Dendritic cell treated with granulocyte-macrophage colony-stimulating factor and Interleukin-4, amounts not matched to agents 40 ng/mL and 50 ng/mL, for 4 days (primary cell): ENCODE data around the gene OR10A3.

ENCODE experiments used
- H3K27ac Mint-ChIP-seq: one replicate; pipeline ENCODE4 v1.8.0; 2022; ENCODE audit warnings: mild to moderate bottlenecking, mixed read lengths
- H3K27me3 Mint-ChIP-seq: one replicate; pipeline ENCODE4 v1.8.0; 2022; ENCODE audit warnings: mild to moderate bottlenecking, mixed read lengths
- H3K36me3 Mint-ChIP-seq: one replicate; pipeline ENCODE4 v1.8.0; 2022; ENCODE audit warnings: low read depth, mixed read lengths
- H3K4me1 Mint-ChIP-seq: one replicate; pipeline ENCODE4 v1.8.0; 2022; ENCODE audit warnings: low read depth, mixed read lengths
- H3K4me3 Mint-ChIP-seq: one replicate; pipeline ENCODE4 v1.8.0; 2022; ENCODE audit warnings: mild to moderate bottlenecking, moderate library complexity, mixed read lengths
- H3K9me3 Mint-ChIP-seq: one replicate; pipeline ENCODE4 v1.8.0; 2022; ENCODE audit warnings: mixed read lengths
- intact Hi-C: fragments of 100-400 bp; cut with micrococcal nuclease; formaldehyde crosslinking; loops from one replicate; pipeline ENCODE4 v1.15.0; 2022

OR10A3 gene

DNA sequence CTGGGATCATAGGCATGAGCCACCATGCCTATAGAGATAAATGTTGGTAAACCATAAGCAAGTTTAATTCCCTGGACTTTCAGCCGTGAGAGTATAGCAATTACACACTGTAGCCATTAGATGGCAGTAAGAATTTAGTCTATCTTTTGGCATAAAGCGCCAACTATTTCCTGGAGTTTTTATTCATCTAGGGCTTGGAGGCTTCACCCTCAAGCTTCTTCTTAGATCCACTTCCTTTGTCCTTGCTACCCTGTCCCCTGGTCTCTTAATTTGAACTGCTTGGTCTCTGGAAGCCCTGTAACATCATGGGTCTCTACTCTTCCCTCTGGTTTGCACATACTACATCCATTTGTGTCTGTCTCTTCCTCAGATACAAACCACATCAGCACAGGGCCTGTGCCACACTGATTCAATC is 48.7 kb downstream of the OR10A3 start:
- intact Hi-C loops, result loop anchor here (2.0 to 10.0 kb wide), 2 partner anchors 94 to 202 kb away; partner anchors contain the start of gene EIF3F
- H3K27me3 Mint-ChIP-seq, result peaks cover 18% of the 10 kb centered on the region
- no peaks in the 10 kb centered on the region for H3K4me1 Mint-ChIP-seq

DNA sequence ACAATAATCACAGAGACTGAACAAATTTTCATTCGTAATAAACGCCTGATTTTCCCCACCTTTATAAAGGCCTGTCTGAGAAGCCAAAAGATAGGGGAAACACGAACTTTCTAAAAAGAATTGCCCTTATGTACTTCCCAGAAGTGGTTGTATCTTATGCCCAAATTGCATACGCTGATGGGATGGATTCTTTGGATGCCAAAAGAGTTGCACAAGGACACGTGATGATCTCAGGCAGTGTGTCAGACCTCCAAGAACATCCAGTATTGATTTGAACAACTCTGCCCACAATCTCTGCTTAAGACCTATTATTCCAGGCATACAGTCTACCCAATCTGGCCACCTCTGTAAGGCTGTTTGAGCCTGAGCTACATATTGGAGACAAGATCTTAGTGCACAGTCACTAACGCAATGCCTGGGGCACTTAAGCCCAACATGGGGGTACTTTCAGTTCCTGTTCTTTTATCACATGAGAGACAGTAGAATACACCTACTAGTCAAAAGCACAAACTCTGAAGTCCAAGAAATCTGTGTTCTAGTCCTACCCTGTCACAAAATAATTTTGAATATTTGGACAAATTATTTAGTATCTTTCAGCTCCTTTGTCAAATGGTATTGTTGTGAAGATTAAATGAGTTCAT is 49.3 kb downstream of the OR10A3 start:
- Mint-ChIP-seq H3K27ac (no peak overlapping the region), H3K36me3 (no peaks in the 10 kb centered on the region), H3K4me1 (no peaks in the 10 kb centered on the region), H3K4me3 (no peak overlapping the region), H3K9me3 (no peaks in the 10 kb centered on the region), H3K27me3 (peaks cover 19% of the 10 kb centered on the region)
- intact Hi-C loops, result loop anchor here (2.0 to 10.0 kb wide), 2 partner anchors 95 to 203 kb away; partner anchors contain the start of gene EIF3F

More for the DNA sequence above, 48.7 kb downstream of the OR10A3 start:
- Mint-ChIP-seq H3K4me3 (no peak overlapping the region), H3K9me3 (no peaks in the 10 kb centered on the region), H3K27ac (no peak overlapping the region), H3K36me3 (no peaks in the 10 kb centered on the region)

DNA sequence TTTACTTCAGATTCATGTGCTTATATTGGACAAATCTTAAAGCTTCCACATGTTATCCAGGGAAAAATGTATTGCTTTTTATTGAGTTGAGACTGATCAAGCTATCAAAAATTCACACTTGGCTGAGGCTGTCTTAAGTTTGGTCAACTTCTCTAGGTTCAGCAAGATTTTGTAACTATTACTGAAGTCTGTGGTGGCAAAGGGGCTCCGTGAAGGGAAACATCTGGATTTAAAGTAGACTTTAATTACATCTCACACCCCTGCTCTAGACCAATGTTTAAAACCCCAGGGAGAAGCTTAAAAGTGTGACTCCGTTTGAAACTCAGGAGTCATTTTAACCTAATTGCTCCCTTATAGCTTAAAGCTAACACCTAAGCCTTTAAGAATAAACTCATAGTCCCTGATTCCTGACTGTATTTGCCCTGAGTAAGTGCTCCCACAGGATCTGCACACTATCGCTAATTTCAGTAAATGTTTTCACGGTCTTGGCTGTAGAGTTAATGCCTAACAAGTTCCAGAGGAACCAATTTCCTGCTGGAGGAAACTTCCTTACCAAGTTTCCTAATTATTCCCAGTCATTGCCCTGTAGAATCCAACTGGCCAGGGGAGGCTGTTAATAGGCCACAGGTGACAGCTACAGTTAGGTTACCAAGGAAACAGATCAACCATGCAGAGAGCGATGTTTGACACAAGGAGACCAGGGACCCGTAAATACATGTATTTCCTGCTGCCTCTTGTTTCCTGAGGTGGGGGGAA is 50.9 kb downstream of the OR10A3 start:
- Mint-ChIP-seq H3K4me3 (no peak overlapping the region), H3K36me3 (no peaks in the 10 kb centered on the region), H3K27ac (no peak overlapping the region), H3K4me1 (no peaks in the 10 kb centered on the region), H3K9me3 (no peaks in the 10 kb centered on the region), H3K27me3 (peaks cover 16% of the 10 kb centered on the region)
- intact Hi-C loops, result loop anchor here (10.0 kb wide), 1 partner anchor 204 kb away; no protein-coding TSS in a partner anchor

GRCh38 chr11:7889985-7890384 is 51.5 kb downstream of the OR10A3 start:
- Mint-ChIP-seq H3K27me3 (peaks cover 16% of the 10 kb centered on the region), H3K9me3 (no peaks in the 10 kb centered on the region), H3K4me3 (no peak overlapping the region), H3K4me1 (no peaks in the 10 kb centered on the region), H3K27ac (no peak overlapping the region), H3K36me3 (no peaks in the 10 kb centered on the region)
- intact Hi-C loops, result loop anchor here (10.0 kb wide), 1 partner anchor 205 kb away; no protein-coding TSS in a partner anchor
